ENCODE results near the gene OR2B6. TPM values are rescaled to one million over a fixed set of nuclear protein-coding genes. Genes with fewer than 3 reads are reported as not detected.

OR2B6 gene
- total RNA-seq, 1 experiment from 2014 or later = not detected

DNA sequence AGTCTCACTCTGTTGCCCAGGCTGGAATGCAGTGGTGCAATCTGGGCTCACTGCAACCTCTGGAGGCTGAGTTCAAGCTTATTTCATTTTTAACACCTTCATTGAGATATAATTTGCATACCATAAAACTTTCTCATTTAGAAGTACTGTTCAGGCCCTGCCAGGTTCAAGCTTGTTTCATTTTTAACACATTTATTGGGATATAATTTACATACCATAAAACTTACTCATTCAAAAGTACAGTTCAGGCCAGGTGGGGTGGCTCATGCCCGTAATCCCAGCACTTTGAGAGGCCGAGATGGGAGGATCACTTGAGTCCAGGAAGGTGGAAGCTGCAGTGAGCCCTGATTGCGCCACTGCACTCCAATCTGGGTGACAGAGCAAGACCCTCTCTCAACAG lies 5.5 kb downstream of the OR2B6 start:
- H2AK5ac ChIP-seq (ENCODE audit: insufficient read length, low read length) = no peak overlapping the region
- no peak overlapping the region for H3K27ac ChIP-seq (ENCODE audit: insufficient read length, low read depth, low read length)
- Mint-ChIP-seq H3K4me3 (no peak overlapping the region), H3K4me1 (peaks cover 0 to 3% of the 10 kb centered on the region in 2 experiments; a peak in 1 of 4 replicates), H3K36me3 (ENCODE audit: insufficient read depth in 1 of 3, low read depth in 3 of 3) (0 out of 7 replicates have a peak, but pooled peaks cover 0 to 1% (median 0%) of the 10 kb centered on the region in 3 experiments), H3K27ac (no peak overlapping the region), H3K9me3 (peaks cover 0 to 2% of the 10 kb centered on the region in 2 experiments; a peak in 1 of 5 replicates), H3K27me3 (ENCODE audit: low read depth) (peaks cover 4% of the 10 kb centered on the region)
- no CpG with 5 or more reads among the region's 3 CpGs for WGBS (ENCODE audit: extremely low coverage, insufficient read length, low lambda C conversion rate)
- H3K4me1 ChIP-seq (ENCODE audit: insufficient read depth, low read length) = no peaks in the 10 kb centered on the region
- H2AFZ ChIP-seq (ENCODE audit: low read length) = no peak overlapping the region
- no peak overlapping the region for H2BK12ac ChIP-seq (ENCODE audit: insufficient read length, low read depth, low read length)
- no peak overlapping the region for H3T11ph ChIP-seq (ENCODE audit: low read length)
- H3K79me1 ChIP-seq (ENCODE audit: insufficient read depth, low read depth, low read length, poor library complexity, severe bottlenecking) = no peaks in the 10 kb centered on the region
- H2BK15ac ChIP-seq (ENCODE audit: low read depth, low read length) = no peak overlapping the region
- H3K4ac ChIP-seq (ENCODE audit: low read depth, low read length) = no peak overlapping the region
- TF ChIP-seq, protein P1, sequence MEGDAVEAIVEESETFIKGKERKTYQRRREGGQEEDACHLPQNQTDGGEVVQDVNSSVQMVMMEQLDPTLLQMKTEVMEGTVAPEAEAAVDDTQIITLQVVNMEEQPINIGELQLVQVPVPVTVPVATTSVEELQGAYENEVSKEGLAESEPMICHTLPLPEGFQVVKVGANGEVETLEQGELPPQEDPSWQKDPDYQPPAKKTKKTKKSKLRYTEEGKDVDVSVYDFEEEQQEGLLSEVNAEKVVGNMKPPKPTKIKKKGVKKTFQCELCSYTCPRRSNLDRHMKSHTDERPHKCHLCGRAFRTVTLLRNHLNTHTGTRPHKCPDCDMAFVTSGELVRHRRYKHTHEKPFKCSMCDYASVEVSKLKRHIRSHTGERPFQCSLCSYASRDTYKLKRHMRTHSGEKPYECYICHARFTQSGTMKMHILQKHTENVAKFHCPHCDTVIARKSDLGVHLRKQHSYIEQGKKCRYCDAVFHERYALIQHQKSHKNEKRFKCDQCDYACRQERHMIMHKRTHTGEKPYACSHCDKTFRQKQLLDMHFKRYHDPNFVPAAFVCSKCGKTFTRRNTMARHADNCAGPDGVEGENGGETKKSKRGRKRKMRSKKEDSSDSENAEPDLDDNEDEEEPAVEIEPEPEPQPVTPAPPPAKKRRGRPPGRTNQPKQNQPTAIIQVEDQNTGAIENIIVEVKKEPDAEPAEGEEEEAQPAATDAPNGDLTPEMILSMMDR (conservative IDR thresholded peaks at IDR 0.05) = no peak
- no peak overlapping the region for H3K23ac ChIP-seq (ENCODE audit: insufficient read length, low read depth, low read length)
- no peak overlapping the region for H4K91ac ChIP-seq (ENCODE audit: insufficient read length, low read depth, low read length)
- no peaks in the 10 kb centered on the region for H3K23me2 ChIP-seq (ENCODE audit: insufficient read length, low read depth, low read length, poor library complexity, severe bottlenecking)
- H3K79me2 ChIP-seq (ENCODE audit: insufficient read depth, low read length) = no peaks in the 10 kb centered on the region
- no peak overlapping the region for H2BK120ac ChIP-seq (ENCODE audit: low read depth, low read length, poor library complexity, severe bottlenecking)
- H3K56ac ChIP-seq (ENCODE audit: insufficient read length, low read depth, low read length) = no peak overlapping the region
- no peaks in the 10 kb centered on the region for H3K27me3 ChIP-seq (ENCODE audit: insufficient read depth, low read length)
- H4K20me1 ChIP-seq (ENCODE audit: control insufficient read depth, insufficient read depth, insufficient read length) = no peaks in the 10 kb centered on the region
- DNase-seq = no peak
- no peak overlapping the region for H3K18ac ChIP-seq (ENCODE audit: insufficient read length, low read depth, low read length)
- no peak overlapping the region for H2BK20ac ChIP-seq (ENCODE audit: low read depth, low read length, poor library complexity, severe bottlenecking)
- H4K8ac ChIP-seq (replicated peaks; ENCODE audit: insufficient read length, low read depth, low read length) = no peak overlapping the region
- no peak overlapping the region for H3K14ac ChIP-seq (ENCODE audit: insufficient read depth, low read length)
- no peak overlapping the region for H3K4me2 ChIP-seq (ENCODE audit: insufficient read depth, insufficient read length, low read length)
- H2BK5ac ChIP-seq (ENCODE audit: insufficient read length, low read length) = no peak overlapping the region
- no peaks in the 10 kb centered on the region for H3K9me3 ChIP-seq (ENCODE audit: control insufficient read depth, low read depth, low read length)
- no peak overlapping the region for H3K9ac ChIP-seq (ENCODE audit: extremely low read depth, insufficient read length, low read length)
- H4K5ac ChIP-seq (ENCODE audit: insufficient read length, low read depth, low read length) = no peak overlapping the region

Measured in H9 (cell line).